GM19193 (cell line): Measurements from ENCODE around the gene LRSAM1.

Experiments
- POLR2A ChIP-seq: IDR thresholded peaks from 4 replicates; pipeline ENCODE4 v1.6.1; 2011; ENCODE audit not compliant: insufficient read depth, insufficient read length; ENCODE audit errors: extremely low read depth

Gene LRSAM1

GRCh38 chr9:127523312-127523851 lies 72.1 kb downstream of the LRSAM1 start:
- TF ChIP-seq POLR2A: no peak

- TF ChIP-seq POLR2A: no peak
These were observed 73.1 kb downstream of the LRSAM1 start for GRCh38 chr9:127524373-127524772.

- TF ChIP-seq POLR2A: no peak
These were observed 74.3 kb downstream of the LRSAM1 start for GRCh38 chr9:127525401-127526188.

GRCh38 chr9:127526655-127527559 lies 75.6 kb downstream of the LRSAM1 start:
- TF ChIP-seq POLR2A: no peak

DNA sequence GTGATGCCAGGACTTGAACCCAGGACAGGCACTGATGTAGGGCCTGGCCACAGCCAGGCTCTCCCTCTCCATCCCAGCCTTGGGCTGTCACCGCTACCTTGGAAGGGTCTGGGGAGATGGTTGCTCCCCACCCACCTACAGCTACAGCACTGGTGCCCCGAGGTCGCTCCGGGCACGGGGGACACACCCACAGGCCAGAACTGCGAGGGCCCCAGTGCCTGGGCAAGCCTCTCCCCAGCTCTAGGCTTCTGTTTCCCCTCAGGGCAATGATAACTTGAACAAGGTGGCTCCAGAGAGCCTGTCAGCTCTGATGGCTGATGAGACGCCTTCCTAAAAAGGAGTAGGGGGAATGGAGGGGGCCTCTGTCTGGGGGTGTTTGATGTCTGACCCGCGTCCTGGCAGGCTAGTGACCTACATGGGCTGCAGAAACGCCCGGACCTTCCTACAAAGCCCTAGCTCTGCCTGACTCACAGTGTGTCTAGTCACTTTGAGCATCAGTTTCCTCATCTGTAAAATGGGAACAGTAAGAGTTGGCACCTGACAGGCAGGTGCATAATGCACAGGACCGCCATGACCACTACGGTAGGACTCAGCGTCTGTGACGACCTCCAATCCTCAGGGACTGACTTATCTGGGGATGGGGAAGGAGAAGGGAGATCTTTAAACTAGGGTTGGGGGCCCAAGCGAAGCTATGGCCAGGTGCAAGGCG lies 76.4 kb downstream of the LRSAM1 start:
- no peak for TF ChIP-seq POLR2A

DNA sequence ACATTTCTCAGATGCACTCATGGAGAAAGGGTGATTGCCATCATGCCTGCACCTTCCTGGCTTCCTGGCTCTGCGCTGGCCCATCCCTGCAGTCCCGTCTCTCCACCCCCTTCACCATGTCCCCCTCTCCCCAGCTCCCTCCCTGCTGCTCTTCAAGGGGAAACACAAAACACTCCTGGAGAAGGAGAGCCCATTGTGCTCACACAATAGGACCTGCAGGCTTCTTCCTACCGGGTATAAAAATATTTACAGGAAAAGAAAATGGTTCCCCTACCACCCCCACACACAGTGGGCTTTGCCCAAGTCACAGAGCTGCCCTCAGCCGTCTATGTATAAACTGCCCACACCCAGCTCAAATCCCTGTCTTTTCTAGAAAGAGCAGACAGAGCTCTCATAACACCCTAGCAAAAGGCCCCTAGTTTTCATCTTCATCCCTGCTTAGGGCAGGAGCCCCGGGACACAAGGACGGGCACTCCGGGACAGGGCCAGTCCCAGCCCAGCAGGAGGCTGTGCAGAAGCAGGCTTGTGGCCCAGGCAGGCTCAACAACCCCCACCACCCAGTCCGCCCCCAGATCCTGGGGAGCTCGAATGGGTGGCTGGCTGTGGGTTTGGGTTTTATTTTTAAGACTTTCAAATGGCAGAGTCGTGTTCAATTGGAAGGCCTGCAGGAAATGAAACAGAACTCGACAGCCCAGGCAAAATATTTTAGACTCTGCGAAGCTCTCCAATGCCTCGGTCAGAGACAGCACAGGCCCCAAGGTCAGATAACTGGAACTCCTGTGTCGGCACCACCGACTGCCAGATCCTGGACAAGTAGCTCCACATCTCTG lies 77.3 kb downstream of the LRSAM1 start:
- no peak for TF ChIP-seq POLR2A

GRCh38 chr9:127529671-127530070 lies 78.4 kb downstream of the LRSAM1 start:
- TF ChIP-seq POLR2A: no peak

DNA sequence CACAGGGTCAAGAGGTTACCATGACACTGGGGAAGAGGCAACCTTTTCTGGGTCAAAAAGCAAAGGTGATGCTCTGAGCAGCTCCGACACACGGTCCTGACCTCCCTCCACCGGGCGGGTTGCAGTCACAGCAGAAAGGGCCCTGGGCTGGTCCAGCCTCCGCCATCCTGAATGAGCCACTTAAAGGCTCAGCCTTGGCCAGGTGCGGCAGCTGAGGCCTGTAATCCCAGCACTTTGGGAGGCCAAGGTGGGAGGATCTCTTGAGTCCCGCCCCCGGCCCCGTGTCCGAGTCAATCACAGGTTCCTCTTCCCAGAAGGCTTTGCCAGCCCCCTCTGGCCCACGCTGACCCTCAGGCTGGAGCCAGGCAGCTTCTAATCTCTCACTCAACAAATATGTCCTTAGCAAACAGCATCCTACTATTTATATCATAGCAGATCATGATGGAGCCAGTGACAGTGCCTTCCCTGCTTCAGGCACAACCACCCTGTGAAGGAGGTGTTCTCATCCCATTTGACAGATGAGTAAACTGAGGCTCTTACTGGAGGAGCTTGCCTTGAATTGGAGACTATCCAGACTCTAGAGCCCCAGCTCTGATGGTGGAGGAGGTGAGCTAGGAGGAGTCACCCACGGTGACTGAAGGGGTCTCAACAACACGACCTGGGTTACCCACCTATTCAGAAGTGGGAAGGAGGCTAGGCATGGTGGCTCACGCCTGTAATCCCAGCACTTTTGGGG lies 79.1 kb downstream of the LRSAM1 start:
- no peak for TF ChIP-seq POLR2A

GRCh38 chr9:127531676-127532075 lies 80.4 kb downstream of the LRSAM1 start:
- TF ChIP-seq POLR2A: no peak

GRCh38 chr9:127534250-127534906 lies 83.1 kb downstream of the LRSAM1 start:
- TF ChIP-seq POLR2A: no peak

DNA sequence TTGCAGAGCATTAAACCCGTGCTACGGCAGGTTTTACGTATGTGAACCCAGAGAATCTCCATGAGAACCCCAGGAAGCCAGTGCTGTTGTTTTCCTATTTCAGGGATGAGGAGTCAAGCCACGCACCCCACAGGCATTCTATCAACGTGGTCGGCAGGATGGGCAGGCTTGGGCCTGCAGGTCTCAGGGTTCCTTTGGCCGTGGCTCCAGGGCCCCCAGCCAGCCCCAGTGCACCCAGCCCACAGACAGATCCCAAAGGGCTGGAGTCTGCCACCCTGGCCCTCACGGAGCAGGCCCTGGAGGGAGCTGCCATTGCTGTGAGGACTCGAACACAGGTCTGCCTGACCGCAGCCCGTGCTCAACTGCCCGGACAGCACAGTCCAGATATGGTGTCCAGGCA lies 83.6 kb downstream of the LRSAM1 start:
- TF ChIP-seq POLR2A: no peak

DNA sequence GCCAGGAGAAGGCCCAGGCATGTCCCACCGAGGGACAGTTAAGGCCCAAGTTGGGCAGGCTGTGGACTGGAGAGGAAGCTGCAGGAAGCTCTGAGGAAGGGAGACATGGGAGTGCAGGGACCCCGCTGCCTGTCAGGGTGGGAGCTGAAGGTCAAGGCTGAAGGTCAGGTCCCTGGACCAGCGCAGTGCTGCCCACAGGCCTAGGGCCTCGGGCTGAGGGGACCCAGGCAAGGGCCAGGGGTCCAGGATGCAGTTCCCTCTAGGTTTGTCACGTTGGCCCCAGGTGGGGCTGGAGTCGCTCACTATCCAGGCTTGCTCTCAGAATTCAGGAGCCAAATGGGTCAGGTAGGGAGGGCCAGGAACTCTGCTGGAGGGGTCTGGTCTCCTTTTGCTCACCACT lies 84.1 kb downstream of the LRSAM1 start:
- TF ChIP-seq POLR2A: no peak

DNA sequence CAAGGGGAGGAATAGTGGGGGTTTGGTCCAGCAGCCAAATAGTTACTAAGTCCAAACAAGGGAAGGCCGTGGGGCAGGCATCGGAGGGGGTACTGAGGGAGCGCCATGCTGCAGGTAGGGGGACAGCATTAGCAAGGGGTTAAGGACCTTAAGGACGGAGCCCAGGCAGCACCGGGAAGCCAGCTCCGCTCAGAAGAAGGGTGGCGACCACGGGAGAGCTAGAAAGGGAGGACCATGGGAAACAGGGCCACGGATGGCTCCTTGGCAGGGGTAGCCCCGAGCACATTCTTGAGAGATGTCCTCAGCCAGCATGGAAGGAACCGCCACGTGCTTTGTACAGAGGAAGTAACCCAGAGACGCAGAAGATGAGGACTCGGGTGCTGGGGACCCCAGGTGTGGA lies 84.5 kb downstream of the LRSAM1 start:
- no peak for TF ChIP-seq POLR2A
